H1 (cell line): ENCODE measurements around the gene TLE2. TPM values are rescaled to one million over a fixed set of nuclear protein-coding genes. Genes with fewer than 3 reads are reported as not detected.

Source experiments
- CTCF ChIA-PET: fragments of 300-600 bp; sonication (Branson Sonifier 250); formaldehyde crosslinking; loops from one replicate; lab custom pipeline; 2021; ENCODE audit not compliant: partially characterized antibody; lab: Charles Lee
- POLR2A ChIA-PET: fragments of 300-600 bp; sonication (Branson Sonifier 250); formaldehyde crosslinking; loops from one replicate; lab custom pipeline; 2021; ENCODE audit warnings: inconsistent platforms; ENCODE audit not compliant: partially characterized antibody; lab: Charles Lee
- DNase-seq, 2 experiments: peaks; one replicate each; pipeline versions ENCODE4 v3.0.0 to v3.0.0-alpha.2; 2010 to 2022; ENCODE audit warnings: low spot score in 2 of 2, low read depth in 1 of 2, mixed read lengths in 1 of 2
- FAIRE-seq: peaks from 2 replicates; lab custom pipeline; 2011; peaks lifted over from hg19 to GRCh38; lab: Jason Lieb, UNC
- H2AFZ ChIP-seq: 2 replicates; pipeline ENCODE4 v1.8.1; 2012; ENCODE audit warnings: low read length, inconsistent platforms
- H2AK5ac ChIP-seq: 2 replicates; pipeline ENCODE4 v1.6.1; 2013; ENCODE audit warnings: low read depth, low read length
- H2BK120ac ChIP-seq: replicated peaks from 2 replicates; pipeline ENCODE3; 2013; ENCODE audit warnings: low read depth, low read length, inconsistent platforms
- H2BK12ac ChIP-seq: 2 replicates; pipeline ENCODE4 v1.6.1; 2013; ENCODE audit warnings: low read depth, low read length
- H2BK15ac ChIP-seq: 2 replicates; pipeline ENCODE4 v1.6.1; 2013; ENCODE audit warnings: low read length
- H2BK20ac ChIP-seq: 2 replicates; pipeline ENCODE4 v1.6.1; 2013; ENCODE audit warnings: low read length
- H2BK5ac ChIP-seq: 2 replicates; pipeline ENCODE4 v1.6.1; 2013; ENCODE audit warnings: low read depth, low read length
- H3K14ac ChIP-seq: 2 replicates; pipeline ENCODE4 v1.6.1; 2013; ENCODE audit warnings: inconsistent platforms; ENCODE audit not compliant: insufficient read length
- H3K18ac ChIP-seq: 2 replicates; pipeline ENCODE4 v1.6.1; 2013; ENCODE audit warnings: low read length; ENCODE audit errors: extremely low read depth
- H3K23ac ChIP-seq: 2 replicates; pipeline ENCODE4 v1.6.1; 2013; ENCODE audit warnings: inconsistent platforms; ENCODE audit not compliant: insufficient read length
- H3K23me2 ChIP-seq: 2 replicates; pipeline ENCODE4 v1.6.1; 2013; ENCODE audit warnings: low read depth, low read length
- H3K27ac ChIP-seq: 2 replicates; pipeline ENCODE4 v1.6.1; 2011; ENCODE audit warnings: low read depth, low read length, inconsistent platforms
- H3K27me3 ChIP-seq, 4 experiments: replicated peaks in 1 of 4; 1 replicate in 1 of 4; 2 replicates in 3 of 4; pipeline versions ENCODE4 v1.6.1 to v1.8.1; 2011 to 2013; ENCODE audit warnings: low read length in 3 of 4, mild to moderate bottlenecking in 3 of 4, inconsistent platforms in 2 of 4, mixed read lengths in 2 of 4, moderate library complexity in 1 of 4; ENCODE audit not compliant: control insufficient read depth in 3 of 4, insufficient read depth in 3 of 4; ENCODE audit errors: extremely low read depth in 1 of 4
- H3K36me3 ChIP-seq, 4 experiments: 2 replicates each; pipeline versions ENCODE4 v1.6.1 to v1.8.1; 2011 to 2013; ENCODE audit warnings: mild to moderate bottlenecking in 4 of 4, low read length in 3 of 4, moderate library complexity in 2 of 4, control low read depth in 1 of 4, inconsistent platforms in 1 of 4; ENCODE audit not compliant: insufficient read depth in 4 of 4, control insufficient read depth in 2 of 4
- H3K4ac ChIP-seq: replicated peaks from 2 replicates; pipeline ENCODE3; 2013; ENCODE audit warnings: low read length, low read depth, mixed read lengths, inconsistent platforms; ENCODE audit not compliant: insufficient read length
- H3K4me1 ChIP-seq, 4 experiments: replicated peaks in 1 of 4; 1 replicate in 1 of 4; 2 replicates in 3 of 4; pipeline versions ENCODE4 v1.6.1 to v1.8.1; 2011 to 2013; ENCODE audit warnings: low read length in 3 of 4, inconsistent platforms in 2 of 4, mixed read lengths in 1 of 4; ENCODE audit not compliant: insufficient read depth in 4 of 4, control insufficient read depth in 3 of 4
- H3K4me2 ChIP-seq, 2 experiments: 2 replicates each; pipeline versions ENCODE4 v1.6.1 to v1.8.1; 2011 to 2013; ENCODE audit warnings: low read depth in 2 of 2, low read length in 2 of 2, control low read depth in 1 of 2, inconsistent platforms in 1 of 2, mild to moderate bottlenecking in 1 of 2; ENCODE audit not compliant: insufficient read depth in 1 of 2
- H3K4me3 ChIP-seq, 4 experiments: fragments of 200-600, 300-600 bp in 1 of 4; sonication (generic), shearing (Covaris generic), sonication (Bioruptor Twin) in 1 of 4; 2 replicates each; pipeline versions ENCODE4 v1.5.1 to v1.8.1; 2011 to 2016; ENCODE audit warnings: low read length in 4 of 4, low read depth in 3 of 4, control low read depth in 2 of 4, inconsistent platforms in 2 of 4, mild to moderate bottlenecking in 2 of 4, mixed read lengths in 1 of 4, moderate library complexity in 1 of 4; ENCODE audit not compliant: insufficient read depth in 2 of 4; ENCODE audit errors: extremely low read depth in 1 of 4
- H3K56ac ChIP-seq: replicated peaks from 2 replicates; pipeline ENCODE3; 2013; ENCODE audit warnings: low read depth, mild to moderate bottlenecking, mixed read lengths, low read length, inconsistent platforms; ENCODE audit not compliant: insufficient read length
- H3K79me1 ChIP-seq: 2 replicates; pipeline ENCODE4 v1.6.1; 2013; ENCODE audit warnings: low read depth, low read length, control low read depth
- H3K79me2 ChIP-seq, 2 experiments: 2 replicates each; pipeline versions ENCODE4 v1.6.1 to v1.8.1; 2012 to 2013; ENCODE audit warnings: low read length in 2 of 2, mild to moderate bottlenecking in 2 of 2, inconsistent platforms in 1 of 2; ENCODE audit not compliant: insufficient read depth in 2 of 2, control insufficient read depth in 1 of 2
- H3K9ac ChIP-seq, 4 experiments: replicated peaks in 1 of 4; 1 replicate in 1 of 4; 2 replicates in 3 of 4; pipeline versions ENCODE4 v1.6.1 to v1.8.1; 2011 to 2013; ENCODE audit warnings: low read depth in 3 of 4, low read length in 3 of 4, control low read depth in 2 of 4, mild to moderate bottlenecking in 2 of 4, moderate library complexity in 2 of 4, inconsistent platforms in 1 of 4; ENCODE audit errors: extremely low read depth in 1 of 4
- H3K9me3 ChIP-seq, 2 experiments: 2 replicates each; pipeline versions ENCODE4 v1.6.1 to v1.8.1; 2012 to 2013; ENCODE audit warnings: mild to moderate bottlenecking in 2 of 2, moderate library complexity in 2 of 2, control low read depth in 1 of 2, inconsistent platforms in 1 of 2, low read depth in 1 of 2, low read length in 1 of 2, mixed read lengths in 1 of 2; ENCODE audit not compliant: insufficient read depth in 2 of 2
- H4K20me1 ChIP-seq, 2 experiments: replicated peaks in 1 of 2; 2 replicates each; pipeline versions ENCODE3 to v1.8.1; 2011 to 2013; ENCODE audit warnings: inconsistent platforms in 2 of 2, low read length in 2 of 2, mild to moderate bottlenecking in 1 of 2; ENCODE audit not compliant: insufficient read depth in 2 of 2, control insufficient read depth in 1 of 2
- H4K5ac ChIP-seq: 2 replicates; pipeline ENCODE4 v1.6.1; 2013; ENCODE audit warnings: low read length, low read depth, mixed read lengths, inconsistent platforms; ENCODE audit not compliant: insufficient read length
- H4K8ac ChIP-seq: 2 replicates; pipeline ENCODE4 v1.8.0; 2013; ENCODE audit warnings: mild to moderate bottlenecking, moderate library complexity, low read length, inconsistent platforms; ENCODE audit not compliant: insufficient read depth; ENCODE audit errors: extremely low read depth
- H4K91ac ChIP-seq: replicated peaks from 2 replicates; pipeline ENCODE3; 2013; ENCODE audit warnings: low read length, mixed read lengths, inconsistent platforms; ENCODE audit not compliant: insufficient read length
- HDAC2 ChIP-seq, 2 experiments: fragments of 300-600 bp in 1 of 2; sonication (generic) in 1 of 2; IDR thresholded peaks; 2 replicates each; pipeline ENCODE4 v1.6.1; 2011 to 2012; ENCODE audit warnings: low read depth in 2 of 2, low read length in 2 of 2, mild to moderate bottlenecking in 2 of 2, moderate library complexity in 2 of 2, borderline replicate concordance in 1 of 2, inconsistent platforms in 1 of 2
- RXRA ChIP-seq: IDR thresholded peaks from 2 replicates; pipeline ENCODE4 v1.6.1; 2011; ENCODE audit warnings: low read depth, mild to moderate bottlenecking, low read length, moderate library complexity; ENCODE audit not compliant: insufficient read depth
- TBP ChIP-seq: IDR thresholded peaks from 2 replicates; pipeline ENCODE4 v1.6.1; 2011; ENCODE audit warnings: low read depth, low read length, improper control_type of control experiment
- WGBS, 2 experiments: shearing (Covaris generic) in 1 of 2; methylation state at CpG; one replicate each; pipeline versions ENCODE4 v1.1.6 to v1.1.7; 2013 to 2015; ENCODE audit warnings: low lambda C conversion rate in 2 of 2, mixed read lengths in 2 of 2, inconsistent platforms in 1 of 2, low coverage in 1 of 2, missing lambda C conversion rate in 1 of 2; ENCODE audit not compliant: insufficient replicate concordance in 2 of 2, insufficient coverage in 1 of 2, insufficient read length in 1 of 2; ENCODE audit errors: extremely low coverage in 1 of 2, missing lambda C conversion rate in 1 of 2; 5-methylcytosine and 5-hydroxymethylcytosine counted together
- polyA plus RNA-seq, 7 experiments: library from polyadenylated mRNA; depleted of rRNA in 3 of 7; stranded (reverse) in 5 of 7; unstranded in 2 of 7; fragments of >200 nt in 5 of 7; fragments of 200-250 nt in 2 of 7; gene quantifications; 1 replicate in 5 of 7; 2 replicates in 1 of 7; 4 replicates in 1 of 7; pipeline versions ENCODE4 v1.2.1 to v1.2.3, GENCODE V29; 2011 to 2013; ENCODE audit warnings: missing spikeins in 2 of 7, mixed read lengths in 2 of 7
- total RNA-seq: library from RNA; stranded (reverse); fragmentation: NEBNext Ultra II Directional; extraction: Animal tissue kit (Norgen Biotek cat#: 25700); gene quantifications from 2 replicates; pipeline ENCODE4 v1.2.1, GENCODE V29; 2021

TLE2 gene
- total and polyA plus RNA-seq, 2 of the 8 experiments (the other 6 are each of a cell fraction or from before 2014, with no cell fraction given): 8.0 to 11.5 TPM

GRCh38 chr19:3004522-3004921 is 24.6 kb downstream of the TLE2 start:
- Histone ChIP-seq H2BK20ac (no peak overlapping the region), H2BK15ac (no peak overlapping the region), H3K9me3 (no peaks in the 10 kb centered on the region), H4K91ac (no peak overlapping the region), H2AK5ac (no peak overlapping the region), H3K4me2 (no peak overlapping the region), H3K4me1 (peaks cover 0 to 10% (median 2%) of the 10 kb centered on the region in 4 experiments; a peak in 3 of 7 replicates), H3K4ac (no peak overlapping the region), H3K27ac (no peak overlapping the region), H3K23ac (no peak overlapping the region), H2AFZ (no peak overlapping the region), H3K27me3 (no peaks in the 10 kb centered on the region), H3K36me3 (no peaks in the 10 kb centered on the region), H3K18ac (no peak overlapping the region)
- ChIA-PET CTCF (interaction anchor here (0.6 to 2.2 kb wide), 14 partner anchors 8 to 694 kb away, joined by 3 to 7 read pairs (median 4); no protein-coding TSS in a partner anchor), POLR2A (interaction anchor here (0.7 to 2.5 kb wide), 6 partner anchors 11 to 32 kb away, joined by 3 to 9 read pairs (median 4); partner anchors contain the start of gene TLE6)
- 100% methylated on average over 3 of the region's 4 CpGs; no CpG with 5 or more reads in 1 of the 2 experiments for WGBS, 2 experiments
- TF ChIP-seq HDAC2 (IDR thresholded peaks at IDR 0.05; ENCODE audit: borderline replicate concordance in 1 of 2, low read depth in 2 of 2, low read length in 2 of 2) (no peak), RXRA (no peak), TBP (no peak)
- TF ChIP-seq, all 59 proteins: peak for 0
- Histone ChIP-seq H3K56ac (no peak overlapping the region), H3K4me3 (no peak overlapping the region), H3K79me1 (no peaks in the 10 kb centered on the region), H4K20me1 (peaks cover 0 to 2% of the 10 kb centered on the region in 2 experiments), H4K5ac (no peak overlapping the region), H2BK5ac (no peak overlapping the region), H2BK120ac (no peak overlapping the region), H4K8ac (no peak overlapping the region), H3K23me2 (no peaks in the 10 kb centered on the region), H3K9ac (no peak overlapping the region), H2BK12ac (no peak overlapping the region), H3K79me2 (no peaks in the 10 kb centered on the region), H3K14ac (no peak overlapping the region)
- FAIRE-seq (no peak), DNase-seq (no peak)
